OCI-LY1 (cell line): ENCODE measurements around the gene RPS21.

ENCODE experiments used
- H2AFZ ChIP-seq: fragments of 200-600 bp; sonication (generic), shearing (Covaris generic); 2 replicates; pipeline ENCODE4 v1.6.0; 2014; ENCODE audit warnings: antibody characterized with exemption, mild to moderate bottlenecking, low read length
- H3F3A ChIP-seq: fragments of 200-600 bp; sonication (generic), shearing (Covaris generic); 2 replicates; pipeline ENCODE4 v1.6.0; 2014; ENCODE audit warnings: mild to moderate bottlenecking, antibody characterized with exemption, low read length, moderate library complexity; ENCODE audit not compliant: insufficient read depth
- H3K27ac ChIP-seq: fragments of 200-600 bp; sonication (generic); 2 replicates; pipeline ENCODE4 v1.5.1; 2014; ENCODE audit warnings: low read length, mixed run types, mild to moderate bottlenecking, low read depth; ENCODE audit not compliant: poor library complexity, severe bottlenecking
- H3K27me3 ChIP-seq: fragments of 200-600 bp; sonication (generic); 2 replicates; pipeline ENCODE4 v1.6.0; 2014; ENCODE audit warnings: antibody characterized with exemption, mild to moderate bottlenecking, low read length, moderate library complexity; ENCODE audit not compliant: insufficient read depth
- H3K36me3 ChIP-seq: fragments of 200-600 bp; sonication (generic); 2 replicates; pipeline ENCODE4 v1.6.1; 2014; ENCODE audit warnings: mild to moderate bottlenecking, antibody characterized with exemption, low read length, moderate library complexity, mixed read lengths; ENCODE audit not compliant: insufficient read depth
- H3K4me1 ChIP-seq: fragments of 200-600 bp; sonication (generic); 2 replicates; pipeline ENCODE4 v1.5.1; 2014; ENCODE audit warnings: mild to moderate bottlenecking, low read length, moderate library complexity; ENCODE audit not compliant: insufficient read depth, severe bottlenecking
- H3K4me2 ChIP-seq: fragments of 200-600 bp; sonication (generic), shearing (Covaris generic); 2 replicates; pipeline ENCODE4 v1.6.1; 2014; ENCODE audit warnings: low read length
- H3K4me3 ChIP-seq: fragments of 200-600 bp; sonication (generic); 2 replicates; pipeline ENCODE4 v1.5.1; 2014; ENCODE audit warnings: low read length, low read depth, mild to moderate bottlenecking, mixed read lengths; ENCODE audit not compliant: poor library complexity, severe bottlenecking
- H3K79me2 ChIP-seq: fragments of 200-600 bp; shearing (Covaris generic); 2 replicates; pipeline ENCODE4 v1.6.1; 2016; ENCODE audit warnings: mixed run types, low read length, mixed read lengths; ENCODE audit not compliant: insufficient read depth
- H3K9ac ChIP-seq: fragments of 200-600 bp; sonication (generic), shearing (Covaris generic); 2 replicates; pipeline ENCODE4 v1.6.1; 2014; ENCODE audit warnings: mild to moderate bottlenecking, low read length, mixed read lengths
- H3K9me2 ChIP-seq: fragments of 200-600 bp; sonication (generic), shearing (Covaris generic); 2 replicates; pipeline ENCODE4 v1.6.1; 2014; ENCODE audit warnings: low read depth, mild to moderate bottlenecking, low read length, mixed read lengths
- H3K9me3 ChIP-seq: fragments of 200-600 bp; shearing (Covaris generic); 2 replicates; pipeline ENCODE4 v1.6.1; 2014; ENCODE audit warnings: low read length, mixed read lengths
- H4K20me1 ChIP-seq: fragments of 200-600 bp; sonication (generic), shearing (Covaris generic); 2 replicates; pipeline ENCODE4 v1.6.0; 2016; ENCODE audit warnings: mild to moderate bottlenecking, low read length; ENCODE audit not compliant: insufficient read depth
- EZH2 ChIP-seq: fragments of 200-600 bp; sonication (generic), shearing (Covaris generic); IDR thresholded peaks from 2 replicates; pipeline ENCODE4 v1.8.0; 2017; ENCODE audit warnings: borderline replicate concordance, mixed run types, mild to moderate bottlenecking, antibody characterized with exemption, low read length, moderate library complexity, mixed read lengths
- TF ChIP-seq, protein P1 (sequence below): fragments of 200-600 bp; sonication (generic), shearing (Covaris generic); IDR thresholded peaks from 2 replicates; pipeline ENCODE4 v1.5.1; 2017; ENCODE audit warnings: mild to moderate bottlenecking, antibody characterized with exemption, low read length, moderate library complexity, mixed read lengths

RPS21 gene

DNA sequence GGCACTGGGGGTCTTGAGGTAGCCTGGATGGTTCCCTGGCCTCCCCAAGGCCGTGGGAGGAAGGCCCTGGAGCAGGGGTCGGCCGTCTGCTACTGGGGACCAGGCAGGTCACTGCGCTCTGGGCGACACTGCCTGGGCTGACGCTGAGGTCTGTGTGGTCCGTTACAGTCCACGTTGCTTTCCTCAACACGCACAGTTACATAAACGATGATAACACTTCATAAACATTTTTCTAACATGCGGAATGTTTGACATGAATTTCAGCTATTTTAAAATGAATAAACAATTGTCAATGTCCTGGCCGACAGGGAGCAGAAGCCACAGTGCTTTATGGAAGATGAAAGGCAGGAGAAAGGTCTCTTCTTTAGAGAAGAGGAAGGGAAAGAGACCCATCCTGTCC lies 50.6 kb downstream of the RPS21 start:
- Histone ChIP-seq H3K27me3 (peaks cover 12% of the 10 kb centered on the region; the same call in 1 of the 2 replicates), H3K4me2 (no peak overlapping the region), H4K20me1 (no peaks in the 10 kb centered on the region), H3K79me2 (no peaks in the 10 kb centered on the region), H3K9me3 (no peaks in the 10 kb centered on the region), H3K27ac (no peak overlapping the region), H3K9ac (no peak overlapping the region), H3K4me1 (no peaks in the 10 kb centered on the region), H3F3A (no peaks in the 10 kb centered on the region), H3K36me3 (no peaks in the 10 kb centered on the region), H3K9me2 (no peaks in the 10 kb centered on the region), H3K4me3 (no peak overlapping the region), H2AFZ (no peak overlapping the region)
- no peak for TF ChIP-seq EZH2
- TF ChIP-seq, protein P1, sequence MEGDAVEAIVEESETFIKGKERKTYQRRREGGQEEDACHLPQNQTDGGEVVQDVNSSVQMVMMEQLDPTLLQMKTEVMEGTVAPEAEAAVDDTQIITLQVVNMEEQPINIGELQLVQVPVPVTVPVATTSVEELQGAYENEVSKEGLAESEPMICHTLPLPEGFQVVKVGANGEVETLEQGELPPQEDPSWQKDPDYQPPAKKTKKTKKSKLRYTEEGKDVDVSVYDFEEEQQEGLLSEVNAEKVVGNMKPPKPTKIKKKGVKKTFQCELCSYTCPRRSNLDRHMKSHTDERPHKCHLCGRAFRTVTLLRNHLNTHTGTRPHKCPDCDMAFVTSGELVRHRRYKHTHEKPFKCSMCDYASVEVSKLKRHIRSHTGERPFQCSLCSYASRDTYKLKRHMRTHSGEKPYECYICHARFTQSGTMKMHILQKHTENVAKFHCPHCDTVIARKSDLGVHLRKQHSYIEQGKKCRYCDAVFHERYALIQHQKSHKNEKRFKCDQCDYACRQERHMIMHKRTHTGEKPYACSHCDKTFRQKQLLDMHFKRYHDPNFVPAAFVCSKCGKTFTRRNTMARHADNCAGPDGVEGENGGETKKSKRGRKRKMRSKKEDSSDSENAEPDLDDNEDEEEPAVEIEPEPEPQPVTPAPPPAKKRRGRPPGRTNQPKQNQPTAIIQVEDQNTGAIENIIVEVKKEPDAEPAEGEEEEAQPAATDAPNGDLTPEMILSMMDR = no peak

DNA sequence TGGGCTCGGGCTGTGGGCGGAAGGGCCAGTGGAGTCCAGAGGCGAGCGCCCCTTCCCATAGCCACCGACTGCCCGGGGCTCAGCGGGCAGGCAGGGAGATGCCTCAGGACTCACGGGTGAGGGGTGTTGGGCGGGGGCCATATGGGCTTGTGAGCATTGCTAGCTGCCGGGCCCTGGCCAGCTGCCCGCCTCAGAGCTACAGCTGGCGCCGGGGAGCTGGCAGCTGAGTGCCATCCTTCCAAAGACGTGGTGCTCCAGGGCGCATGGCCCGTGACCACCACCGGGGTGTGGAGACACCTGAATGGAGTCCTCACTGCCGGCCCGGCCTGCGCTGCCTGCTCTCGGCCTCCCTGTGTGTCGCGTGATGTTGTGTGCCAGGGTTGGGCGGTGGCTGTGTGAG lies 51.0 kb downstream of the RPS21 start:
- Histone ChIP-seq H3K4me2 (no peak overlapping the region), H3K36me3 (no peaks in the 10 kb centered on the region), H3K79me2 (no peaks in the 10 kb centered on the region), H3K27ac (no peak overlapping the region), H3K9ac (no peak overlapping the region), H3K4me1 (no peaks in the 10 kb centered on the region), H3K27me3 (peaks cover 12% of the 10 kb centered on the region; the same call in 1 of the 2 replicates), H3F3A (no peaks in the 10 kb centered on the region), H2AFZ (no peak overlapping the region), H3K9me3 (no peaks in the 10 kb centered on the region), H3K9me2 (no peaks in the 10 kb centered on the region), H3K4me3 (no peak overlapping the region), H4K20me1 (no peaks in the 10 kb centered on the region)
- TF ChIP-seq, protein P1 = no peak
- no peak for TF ChIP-seq EZH2
